IPS-15b (cell line): ENCODE data around the gene SH3GLB1.

Experiments used
- H3K27me3 ChIP-seq: one replicate; pipeline ENCODE4 v1.6.1; 2013; ENCODE audit warnings: low read length; ENCODE audit not compliant: control insufficient read depth, insufficient read depth
- H3K36me3 ChIP-seq: one replicate; pipeline ENCODE4 v1.6.1; 2013; ENCODE audit warnings: low read length; ENCODE audit not compliant: control insufficient read depth, insufficient read depth
- H3K4me1 ChIP-seq: one replicate; pipeline ENCODE4 v1.6.1; 2013; ENCODE audit warnings: mild to moderate bottlenecking, low read length; ENCODE audit not compliant: control insufficient read depth, insufficient read depth
- H3K4me3 ChIP-seq: one replicate; pipeline ENCODE4 v1.5.1; 2013; ENCODE audit warnings: low read depth, low read length
- H3K9ac ChIP-seq: one replicate; pipeline ENCODE4 v1.6.1; 2013; ENCODE audit warnings: low read depth, mild to moderate bottlenecking, low read length
- H3K9me3 ChIP-seq: one replicate; pipeline ENCODE4 v1.6.1; 2013; ENCODE audit warnings: mild to moderate bottlenecking, low read length; ENCODE audit not compliant: control insufficient read depth, insufficient read depth

SH3GLB1 gene

GRCh38 chr1:86760199-86760598 lies 55.8 kb downstream of the SH3GLB1 start:
- Histone ChIP-seq H3K4me3 (no peak overlapping the region), H3K4me1 (peaks cover 3% of the 10 kb centered on the region), H3K27me3 (no peaks in the 10 kb centered on the region), H3K9ac (no peak overlapping the region), H3K9me3 (no peaks in the 10 kb centered on the region), H3K36me3 (no peaks in the 10 kb centered on the region)

- Histone ChIP-seq H3K4me1 (no peaks in the 10 kb centered on the region), H3K4me3 (no peak overlapping the region), H3K9ac (no peak overlapping the region), H3K27me3 (no peaks in the 10 kb centered on the region), H3K9me3 (no peaks in the 10 kb centered on the region), H3K36me3 (no peaks in the 10 kb centered on the region)
Measured at GRCh38 chr1:86762336-86762735, 58.0 kb downstream of the SH3GLB1 start.

- no peaks in the 10 kb centered on the region for H3K4me1 ChIP-seq
- H3K9me3 ChIP-seq, result no peaks in the 10 kb centered on the region
Measured at GRCh38 chr1:86764523-86764922, 60.1 kb downstream of the SH3GLB1 start.

GRCh38 chr1:86765073-86765472 lies 60.7 kb downstream of the SH3GLB1 start:
- Histone ChIP-seq H3K9me3 (no peaks in the 10 kb centered on the region), H3K4me3 (no peak overlapping the region), H3K27me3 (no peaks in the 10 kb centered on the region), H3K9ac (no peak overlapping the region), H3K36me3 (no peaks in the 10 kb centered on the region), H3K4me1 (no peaks in the 10 kb centered on the region)

More at GRCh38 chr1:86764523-86764922, 60.1 kb downstream of the SH3GLB1 start:
- Histone ChIP-seq H3K36me3 (no peaks in the 10 kb centered on the region), H3K27me3 (no peaks in the 10 kb centered on the region), H3K4me3 (no peak overlapping the region), H3K9ac (no peak overlapping the region)

GRCh38 chr1:86765674-86766073 lies 61.3 kb downstream of the SH3GLB1 start:
- no peak overlapping the region for H3K4me3 ChIP-seq
- H3K9me3 ChIP-seq, result no peaks in the 10 kb centered on the region

GRCh38 chr1:86768554-86768953 lies 64.2 kb downstream of the SH3GLB1 start:
- no peak overlapping the region for H3K4me3 ChIP-seq
- H3K4me1 ChIP-seq, result no peaks in the 10 kb centered on the region
- no peaks in the 10 kb centered on the region for H3K9me3 ChIP-seq
- no peaks in the 10 kb centered on the region for H3K27me3 ChIP-seq
- no peak overlapping the region for H3K9ac ChIP-seq
- no peaks in the 10 kb centered on the region for H3K36me3 ChIP-seq

More at GRCh38 chr1:86765674-86766073, 61.3 kb downstream of the SH3GLB1 start:
- Histone ChIP-seq H3K9ac (no peak overlapping the region), H3K27me3 (no peaks in the 10 kb centered on the region), H3K4me1 (no peaks in the 10 kb centered on the region), H3K36me3 (no peaks in the 10 kb centered on the region)

GRCh38 chr1:86769065-86769464 lies 64.7 kb downstream of the SH3GLB1 start:
- Histone ChIP-seq H3K4me1 (no peaks in the 10 kb centered on the region), H3K36me3 (no peaks in the 10 kb centered on the region), H3K27me3 (no peaks in the 10 kb centered on the region), H3K9ac (no peak overlapping the region), H3K4me3 (no peak overlapping the region), H3K9me3 (no peaks in the 10 kb centered on the region)

GRCh38 chr1:86773341-86774288 lies 69.2 kb downstream of the SH3GLB1 start:
- H3K9me3 ChIP-seq, result no peaks in the 10 kb centered on the region
- no peaks in the 10 kb centered on the region for H3K36me3 ChIP-seq
- H3K27me3 ChIP-seq, result no peaks in the 10 kb centered on the region
- no peak overlapping the region for H3K4me3 ChIP-seq
- no peak overlapping the region for H3K9ac ChIP-seq
- no peaks in the 10 kb centered on the region for H3K4me1 ChIP-seq

- Histone ChIP-seq H3K27me3 (no peaks in the 10 kb centered on the region), H3K4me1 (no peaks in the 10 kb centered on the region), H3K36me3 (no peaks in the 10 kb centered on the region), H3K9ac (no peak overlapping the region), H3K4me3 (no peak overlapping the region), H3K9me3 (no peaks in the 10 kb centered on the region)
Measured at GRCh38 chr1:86774305-86775295, 70.2 kb downstream of the SH3GLB1 start.

GRCh38 chr1:86775395-86775794 lies 71.0 kb downstream of the SH3GLB1 start:
- H3K9me3 ChIP-seq, result no peaks in the 10 kb centered on the region
- H3K36me3 ChIP-seq, result no peaks in the 10 kb centered on the region
- no peak overlapping the region for H3K9ac ChIP-seq
- H3K27me3 ChIP-seq, result no peaks in the 10 kb centered on the region
- H3K4me1 ChIP-seq, result no peaks in the 10 kb centered on the region
- no peak overlapping the region for H3K4me3 ChIP-seq

- Histone ChIP-seq H3K36me3 (no peaks in the 10 kb centered on the region), H3K9me3 (no peaks in the 10 kb centered on the region), H3K4me3 (no peak overlapping the region), H3K4me1 (no peaks in the 10 kb centered on the region), H3K9ac (no peak overlapping the region), H3K27me3 (no peaks in the 10 kb centered on the region)
Measured at GRCh38 chr1:86776108-86776507, 71.7 kb downstream of the SH3GLB1 start.
